WTC11 (cell line): ENCODE results near the gene PNISR. TPM values are rescaled to one million over a fixed set of nuclear protein-coding genes. Genes with fewer than 3 reads are reported as not detected.

Source experiments
- ATAC-seq: fragments of 200-7000 bp; cut with Tn5 transposase; 2 replicates; pipeline ENCODE4 v1.10.0; 2021; ENCODE audit warnings: mild to moderate bottlenecking, moderate library complexity
- CTCF ChIA-PET: fragments of 300-600 bp; sonication (Branson Sonifier 250); formaldehyde crosslinking; loops from one replicate; lab custom pipeline; 2021; ENCODE audit warnings: antibody characterized with exemption; lab: Charles Lee
- POLR2A ChIA-PET: fragments of 350-600 bp; sonication (Branson Sonifier 250); formaldehyde crosslinking; loops from one replicate; lab custom pipeline; 2021; ENCODE audit warnings: antibody characterized with exemption; lab: Charles Lee
- DNase-seq: peaks from one replicate; pipeline ENCODE4 v3.0.0; 2021; ENCODE audit warnings: low spot score
- H3K27ac Mint-ChIP-seq: 2 replicates; pipeline ENCODE4 v1.8.0; 2021; ENCODE audit warnings: mixed read lengths
- H3K27me3 Mint-ChIP-seq: 2 replicates; pipeline ENCODE4 v1.8.0; 2021; ENCODE audit warnings: low read depth, mild to moderate bottlenecking, moderate library complexity, mixed read lengths
- H3K36me3 Mint-ChIP-seq: 2 replicates; pipeline ENCODE4 v1.8.0; 2021; ENCODE audit warnings: mixed read lengths
- H3K4me1 Mint-ChIP-seq: 2 replicates; pipeline ENCODE4 v1.8.0; 2022; ENCODE audit warnings: mixed read lengths
- H3K4me3 Mint-ChIP-seq: 2 replicates; pipeline ENCODE4 v1.8.0; 2021; ENCODE audit warnings: mild to moderate bottlenecking, moderate library complexity, mixed read lengths
- H3K9me3 Mint-ChIP-seq: 2 replicates; pipeline ENCODE4 v1.8.0; 2021; ENCODE audit warnings: mixed read lengths
- EMX1 ChIP-seq: fragments of 250-450 bp; sonication (Bioruptor Pico); IDR thresholded peaks from 2 replicates; pipeline ENCODE4 v1.8.0; 2021; ENCODE audit warnings: mild to moderate bottlenecking
- ERG ChIP-seq: fragments of 250-450 bp; sonication (Bioruptor Pico); IDR thresholded peaks from 2 replicates; pipeline ENCODE4 v1.8.0; 2021; ENCODE audit warnings: mild to moderate bottlenecking
- FOXJ3 ChIP-seq: sonication (generic); formaldehyde crosslinking; IDR thresholded peaks from 2 replicates; pipeline ENCODE4 v1.9.0; 2021; ENCODE audit warnings: missing genetic modification reagents, mild to moderate bottlenecking, borderline replicate concordance
- FOXP4 ChIP-seq: sonication (generic); formaldehyde crosslinking; IDR thresholded peaks from 2 replicates; pipeline ENCODE4 v1.8.0; 2022; ENCODE audit warnings: mild to moderate bottlenecking, missing genetic modification reagents
- GABPB1 ChIP-seq: sonication (generic); formaldehyde crosslinking; IDR thresholded peaks from 2 replicates; pipeline ENCODE4 v1.8.1; 2023; ENCODE audit warnings: mild to moderate bottlenecking, missing genetic modification reagents
- KAT7 ChIP-seq: sonication (generic); formaldehyde crosslinking; IDR thresholded peaks from 2 replicates; pipeline ENCODE4 v1.8.1; 2023; ENCODE audit warnings: missing genetic modification reagents, mild to moderate bottlenecking, borderline replicate concordance
- NFATC4 ChIP-seq: fragments of 250-450 bp; sonication (Bioruptor Pico); IDR thresholded peaks from 2 replicates; pipeline ENCODE4 v1.9.0; 2021; ENCODE audit warnings: mild to moderate bottlenecking
- PRRX2 ChIP-seq: fragments of 250-450 bp; sonication (Bioruptor Pico); IDR thresholded peaks from 2 replicates; pipeline ENCODE4 v1.8.0; 2021; ENCODE audit warnings: mild to moderate bottlenecking
- TEAD4 ChIP-seq: sonication (generic); formaldehyde crosslinking; IDR thresholded peaks from 2 replicates; pipeline ENCODE4 v1.8.0; 2022; ENCODE audit warnings: mild to moderate bottlenecking, missing genetic modification reagents
- USF1 ChIP-seq: sonication (generic); formaldehyde crosslinking; IDR thresholded peaks from 2 replicates; pipeline ENCODE4 v1.8.0; 2022; ENCODE audit warnings: mild to moderate bottlenecking, missing genetic modification reagents
- ZBTB21 ChIP-seq: sonication (generic); formaldehyde crosslinking; IDR thresholded peaks from 2 replicates; pipeline ENCODE4 v1.8.1; 2023; ENCODE audit warnings: mild to moderate bottlenecking, missing genetic modification reagents, borderline replicate concordance
- ZNF121 ChIP-seq: sonication (generic); formaldehyde crosslinking; IDR thresholded peaks from 2 replicates; pipeline ENCODE4 v1.8.0; 2023; ENCODE audit warnings: missing genetic modification reagents
- ZNF317 ChIP-seq: sonication (generic); formaldehyde crosslinking; IDR thresholded peaks from 2 replicates; pipeline ENCODE4 v1.8.1; 2023; ENCODE audit warnings: low read depth, mild to moderate bottlenecking, moderate library complexity, missing genetic modification reagents, borderline replicate concordance
- ZNF423 ChIP-seq: fragments of 250-450 bp; sonication (Bioruptor Pico); IDR thresholded peaks from 2 replicates; pipeline ENCODE4 v2.1.2; 2022; ENCODE audit warnings: mild to moderate bottlenecking, moderate library complexity
- ZNF671 ChIP-seq: fragments of 250-450 bp; sonication (Bioruptor Pico); IDR thresholded peaks from 2 replicates; pipeline ENCODE4 v1.8.0; 2021; ENCODE audit warnings: mild to moderate bottlenecking
- total RNA-seq: library from RNA; stranded (reverse); gene quantifications from 3 replicates; pipeline ENCODE4 v1.2.3, GENCODE V29; 2021
- TF ChIP-seq, protein P1 (sequence below): sonication (generic); formaldehyde crosslinking; IDR thresholded peaks from 2 replicates; pipeline ENCODE4 v1.8.0; 2023; ENCODE audit warnings: mild to moderate bottlenecking, missing genetic modification reagents
- TF ChIP-seq, protein P2 (sequence below): fragments of 250-450 bp; sonication (Bioruptor Pico); IDR thresholded peaks from 2 replicates; pipeline ENCODE4 v1.9.0; 2021; ENCODE audit warnings: mild to moderate bottlenecking
- TF ChIP-seq, protein P3 (sequence below): sonication (generic); formaldehyde crosslinking; IDR thresholded peaks from 2 replicates; pipeline ENCODE4 v1.8.1; 2023; ENCODE audit warnings: mild to moderate bottlenecking, missing genetic modification reagents, moderate library complexity
- TF ChIP-seq, protein P4 (sequence below): fragments of 200-600 bp; IDR thresholded peaks from 2 replicates; pipeline ENCODE4 v1.8.0; 2022; ENCODE audit warnings: antibody characterized with exemption
- TF ChIP-seq, protein P5 (sequence below): fragments of 250-450 bp; sonication (Bioruptor Pico); IDR thresholded peaks from 2 replicates; pipeline ENCODE4 v1.9.0; 2021; ENCODE audit warnings: mild to moderate bottlenecking, borderline replicate concordance

Gene PNISR
- total RNA-seq, 1 experiment from 2014 or later = 156 TPM

GRCh38 chr6:99366852-99367251 lies 58.3 kb downstream of the PNISR start (continued):
- TF ChIP-seq, protein P1, sequence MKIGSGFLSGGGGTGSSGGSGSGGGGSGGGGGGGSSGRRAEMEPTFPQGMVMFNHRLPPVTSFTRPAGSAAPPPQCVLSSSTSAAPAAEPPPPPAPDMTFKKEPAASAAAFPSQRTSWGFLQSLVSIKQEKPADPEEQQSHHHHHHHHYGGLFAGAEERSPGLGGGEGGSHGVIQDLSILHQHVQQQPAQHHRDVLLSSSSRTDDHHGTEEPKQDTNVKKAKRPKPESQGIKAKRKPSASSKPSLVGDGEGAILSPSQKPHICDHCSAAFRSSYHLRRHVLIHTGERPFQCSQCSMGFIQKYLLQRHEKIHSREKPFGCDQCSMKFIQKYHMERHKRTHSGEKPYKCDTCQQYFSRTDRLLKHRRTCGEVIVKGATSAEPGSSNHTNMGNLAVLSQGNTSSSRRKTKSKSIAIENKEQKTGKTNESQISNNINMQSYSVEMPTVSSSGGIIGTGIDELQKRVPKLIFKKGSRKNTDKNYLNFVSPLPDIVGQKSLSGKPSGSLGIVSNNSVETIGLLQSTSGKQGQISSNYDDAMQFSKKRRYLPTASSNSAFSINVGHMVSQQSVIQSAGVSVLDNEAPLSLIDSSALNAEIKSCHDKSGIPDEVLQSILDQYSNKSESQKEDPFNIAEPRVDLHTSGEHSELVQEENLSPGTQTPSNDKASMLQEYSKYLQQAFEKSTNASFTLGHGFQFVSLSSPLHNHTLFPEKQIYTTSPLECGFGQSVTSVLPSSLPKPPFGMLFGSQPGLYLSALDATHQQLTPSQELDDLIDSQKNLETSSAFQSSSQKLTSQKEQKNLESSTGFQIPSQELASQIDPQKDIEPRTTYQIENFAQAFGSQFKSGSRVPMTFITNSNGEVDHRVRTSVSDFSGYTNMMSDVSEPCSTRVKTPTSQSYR (CRISPR knock-in tag) = no peak
- TF ChIP-seq GABPB1 (CRISPR knock-in tag) (no peak), FOXJ3 (CRISPR knock-in tag) (no peak), ZNF671 (CRISPR knock-in tag) (no peak), EMX1 (no peak), PRRX2 (no peak), ZBTB21 (CRISPR knock-in tag) (no peak), ZNF423 (CRISPR knock-in tag) (no peak), KAT7 (CRISPR knock-in tag) (no peak), NFATC4 (CRISPR knock-in tag) (no peak)
- TF ChIP-seq, protein P2, sequence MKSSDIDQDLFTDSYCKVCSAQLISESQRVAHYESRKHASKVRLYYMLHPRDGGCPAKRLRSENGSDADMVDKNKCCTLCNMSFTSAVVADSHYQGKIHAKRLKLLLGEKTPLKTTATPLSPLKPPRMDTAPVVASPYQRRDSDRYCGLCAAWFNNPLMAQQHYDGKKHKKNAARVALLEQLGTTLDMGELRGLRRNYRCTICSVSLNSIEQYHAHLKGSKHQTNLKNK (CRISPR knock-in tag) = no peak
- TF ChIP-seq, protein P3, sequence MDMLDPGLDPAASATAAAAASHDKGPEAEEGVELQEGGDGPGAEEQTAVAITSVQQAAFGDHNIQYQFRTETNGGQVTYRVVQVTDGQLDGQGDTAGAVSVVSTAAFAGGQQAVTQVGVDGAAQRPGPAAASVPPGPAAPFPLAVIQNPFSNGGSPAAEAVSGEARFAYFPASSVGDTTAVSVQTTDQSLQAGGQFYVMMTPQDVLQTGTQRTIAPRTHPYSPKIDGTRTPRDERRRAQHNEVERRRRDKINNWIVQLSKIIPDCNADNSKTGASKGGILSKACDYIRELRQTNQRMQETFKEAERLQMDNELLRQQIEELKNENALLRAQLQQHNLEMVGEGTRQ (CRISPR knock-in tag) = no peak
- TF ChIP-seq, protein P4, sequence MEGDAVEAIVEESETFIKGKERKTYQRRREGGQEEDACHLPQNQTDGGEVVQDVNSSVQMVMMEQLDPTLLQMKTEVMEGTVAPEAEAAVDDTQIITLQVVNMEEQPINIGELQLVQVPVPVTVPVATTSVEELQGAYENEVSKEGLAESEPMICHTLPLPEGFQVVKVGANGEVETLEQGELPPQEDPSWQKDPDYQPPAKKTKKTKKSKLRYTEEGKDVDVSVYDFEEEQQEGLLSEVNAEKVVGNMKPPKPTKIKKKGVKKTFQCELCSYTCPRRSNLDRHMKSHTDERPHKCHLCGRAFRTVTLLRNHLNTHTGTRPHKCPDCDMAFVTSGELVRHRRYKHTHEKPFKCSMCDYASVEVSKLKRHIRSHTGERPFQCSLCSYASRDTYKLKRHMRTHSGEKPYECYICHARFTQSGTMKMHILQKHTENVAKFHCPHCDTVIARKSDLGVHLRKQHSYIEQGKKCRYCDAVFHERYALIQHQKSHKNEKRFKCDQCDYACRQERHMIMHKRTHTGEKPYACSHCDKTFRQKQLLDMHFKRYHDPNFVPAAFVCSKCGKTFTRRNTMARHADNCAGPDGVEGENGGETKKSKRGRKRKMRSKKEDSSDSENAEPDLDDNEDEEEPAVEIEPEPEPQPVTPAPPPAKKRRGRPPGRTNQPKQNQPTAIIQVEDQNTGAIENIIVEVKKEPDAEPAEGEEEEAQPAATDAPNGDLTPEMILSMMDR = no peak

DNA sequence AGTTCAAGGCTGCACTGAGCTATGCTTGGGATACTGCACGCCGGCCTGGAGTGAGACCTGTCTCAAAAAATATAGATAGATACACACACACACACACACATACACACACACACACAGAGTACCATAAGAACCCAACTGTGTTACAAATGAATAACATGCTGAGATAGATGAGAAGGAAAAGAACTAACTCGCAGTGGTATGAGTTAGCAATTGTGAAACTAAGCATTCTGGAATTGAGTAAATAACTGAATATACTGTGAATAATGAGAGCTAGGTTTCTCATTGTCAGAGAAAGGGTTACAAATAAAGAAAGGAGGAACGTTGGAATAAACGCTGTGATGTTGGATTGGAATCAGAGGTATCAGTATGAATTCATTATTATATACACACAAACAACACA lies 61.1 kb downstream of the PNISR start:
- Mint-ChIP-seq H3K36me3 (no peaks in the 10 kb centered on the region), H3K9me3 (no peaks in the 10 kb centered on the region), H3K27ac (no peak overlapping the region), H3K4me3 (no peak overlapping the region), H3K27me3 (no peaks in the 10 kb centered on the region), H3K4me1 (0 out of 2 replicates have a peak, but pooled peaks cover 2% of the 10 kb centered on the region)
- DNase-seq (no peak), ATAC-seq (no peak)
- ChIA-PET POLR2A (no interaction called here), CTCF (no interaction called here)
- TF ChIP-seq, protein P1 (CRISPR knock-in tag) = no peak
- TF ChIP-seq ZNF121 (CRISPR knock-in tag) (no peak), FOXP4 (no peak), ERG (CRISPR knock-in tag) (no peak), TEAD4 (no peak), ZNF317 (CRISPR knock-in tag) (no peak), USF1 (CRISPR knock-in tag) (no peak)
- TF ChIP-seq, protein P5, sequence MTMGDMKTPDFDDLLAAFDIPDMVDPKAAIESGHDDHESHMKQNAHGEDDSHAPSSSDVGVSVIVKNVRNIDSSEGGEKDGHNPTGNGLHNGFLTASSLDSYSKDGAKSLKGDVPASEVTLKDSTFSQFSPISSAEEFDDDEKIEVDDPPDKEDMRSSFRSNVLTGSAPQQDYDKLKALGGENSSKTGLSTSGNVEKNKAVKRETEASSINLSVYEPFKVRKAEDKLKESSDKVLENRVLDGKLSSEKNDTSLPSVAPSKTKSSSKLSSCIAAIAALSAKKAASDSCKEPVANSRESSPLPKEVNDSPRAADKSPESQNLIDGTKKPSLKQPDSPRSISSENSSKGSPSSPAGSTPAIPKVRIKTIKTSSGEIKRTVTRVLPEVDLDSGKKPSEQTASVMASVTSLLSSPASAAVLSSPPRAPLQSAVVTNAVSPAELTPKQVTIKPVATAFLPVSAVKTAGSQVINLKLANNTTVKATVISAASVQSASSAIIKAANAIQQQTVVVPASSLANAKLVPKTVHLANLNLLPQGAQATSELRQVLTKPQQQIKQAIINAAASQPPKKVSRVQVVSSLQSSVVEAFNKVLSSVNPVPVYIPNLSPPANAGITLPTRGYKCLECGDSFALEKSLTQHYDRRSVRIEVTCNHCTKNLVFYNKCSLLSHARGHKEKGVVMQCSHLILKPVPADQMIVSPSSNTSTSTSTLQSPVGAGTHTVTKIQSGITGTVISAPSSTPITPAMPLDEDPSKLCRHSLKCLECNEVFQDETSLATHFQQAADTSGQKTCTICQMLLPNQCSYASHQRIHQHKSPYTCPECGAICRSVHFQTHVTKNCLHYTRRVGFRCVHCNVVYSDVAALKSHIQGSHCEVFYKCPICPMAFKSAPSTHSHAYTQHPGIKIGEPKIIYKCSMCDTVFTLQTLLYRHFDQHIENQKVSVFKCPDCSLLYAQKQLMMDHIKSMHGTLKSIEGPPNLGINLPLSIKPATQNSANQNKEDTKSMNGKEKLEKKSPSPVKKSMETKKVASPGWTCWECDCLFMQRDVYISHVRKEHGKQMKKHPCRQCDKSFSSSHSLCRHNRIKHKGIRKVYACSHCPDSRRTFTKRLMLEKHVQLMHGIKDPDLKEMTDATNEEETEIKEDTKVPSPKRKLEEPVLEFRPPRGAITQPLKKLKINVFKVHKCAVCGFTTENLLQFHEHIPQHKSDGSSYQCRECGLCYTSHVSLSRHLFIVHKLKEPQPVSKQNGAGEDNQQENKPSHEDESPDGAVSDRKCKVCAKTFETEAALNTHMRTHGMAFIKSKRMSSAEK (CRISPR knock-in tag) = no peak
